ENCODE results near the gene POU2F2. TPM values are rescaled to one million over a fixed set of nuclear protein-coding genes. Genes with fewer than 3 reads are reported as not detected.

Gene POU2F2
- total RNA-seq, 4 donors from 2014 or later = 0.55 to 3.2 (median 0.77) TPM; not detected in 1

- Histone ChIP-seq H3K4me1 (peaks cover 0 to 7% of the 10 kb centered on the region in 2 donors), H3K36me3 (no peaks in the 10 kb centered on the region), H3K27ac (no peak overlapping the region), H3K27me3 (no peaks in the 10 kb centered on the region), H3K9me3 (no peaks in the 10 kb centered on the region), H3K4me3 (no peak overlapping the region)
- intact Hi-C loops (cut with DNase I; ENCODE audit: low total_unique reads) = no loop called here
- DNase-seq = no peak
- TF ChIP-seq POLR2A (IDR thresholded peaks at IDR 0.05) (no peak), CTCF (IDR thresholded peaks at IDR 0.05) (peak in 1 of 4 experiments; percentile 21)
These were observed 50.6 kb downstream of the POU2F2 start for GRCh38 chr19:42081584-42082203.

GRCh38 chr19:42080764-42081375, 51.4 kb downstream of the POU2F2 start:
- no peak overlapping the region for H3K4me3 ChIP-seq
- no peaks in the 10 kb centered on the region for H3K9me3 ChIP-seq
- no peak overlapping the region for H3K27ac ChIP-seq
- DNase-seq = no peak
- TF ChIP-seq POLR2A (IDR thresholded peaks at IDR 0.05) (no peak), CTCF (IDR thresholded peaks at IDR 0.05) (no peak)
- intact Hi-C loops (cut with DNase I; ENCODE audit: low total_unique reads) = no loop called here
- no peaks in the 10 kb centered on the region for H3K36me3 ChIP-seq
- peaks cover 0 to 7% of the 10 kb centered on the region in 2 donors for H3K4me1 ChIP-seq
- H3K27me3 ChIP-seq = no peaks in the 10 kb centered on the region

- H3K27me3 ChIP-seq = no peaks in the 10 kb centered on the region
- peaks cover 0 to 7% of the 10 kb centered on the region in 2 donors for H3K4me1 ChIP-seq
- no peaks in the 10 kb centered on the region for H3K36me3 ChIP-seq
- intact Hi-C loops (cut with DNase I; ENCODE audit: low total_unique reads) = no loop called here
- no peak overlapping the region for H3K4me3 ChIP-seq
- no peak overlapping the region for H3K27ac ChIP-seq
- no peaks in the 10 kb centered on the region for H3K9me3 ChIP-seq
- no peak for TF ChIP-seq CTCF (IDR thresholded peaks at IDR 0.05)
- TF ChIP-seq POLR2A (IDR thresholded peaks at IDR 0.05) = no peak
- DNase-seq = no peak
These were observed 52.1 kb downstream of the POU2F2 start for GRCh38 chr19:42079886-42080763.

GRCh38 chr19:42079276-42079669, 53.0 kb downstream of the POU2F2 start:
- H3K27me3 ChIP-seq = no peaks in the 10 kb centered on the region
- no peaks in the 10 kb centered on the region for H3K36me3 ChIP-seq
- peaks cover 0 to 7% of the 10 kb centered on the region in 2 donors for H3K4me1 ChIP-seq
- intact Hi-C loops (cut with DNase I; ENCODE audit: low total_unique reads) = no loop called here
- no peak for DNase-seq
- no peaks in the 10 kb centered on the region for H3K9me3 ChIP-seq
- no peak overlapping the region for H3K27ac ChIP-seq
- TF ChIP-seq CTCF (IDR thresholded peaks at IDR 0.05) = no peak
- TF ChIP-seq POLR2A (IDR thresholded peaks at IDR 0.05) = no peak
- no peak overlapping the region for H3K4me3 ChIP-seq

Data from uterus (tissue), 4 donors.